Fibroblast of pulmonary artery (primary cell): Measurements from ENCODE around the gene SEL1L.

Experiments used
- DNase-seq: peaks from one replicate; pipeline ENCODE4 v3.0.0-alpha.2; 2010; ENCODE audit warnings: low read depth
- H3K4me3 ChIP-seq: replicated peaks from 2 replicates; pipeline ENCODE4 v1.5.1; 2011; ENCODE audit warnings: low read depth, mild to moderate bottlenecking, control low read depth, low read length, moderate library complexity
- TF ChIP-seq, protein P1 (sequence below): IDR thresholded peaks from 2 replicates; pipeline ENCODE4 v1.5.1; 2011; ENCODE audit warnings: mild to moderate bottlenecking, control low read depth, low read length, inconsistent platforms; ENCODE audit errors: missing control alignments

The SEL1L gene

DNA sequence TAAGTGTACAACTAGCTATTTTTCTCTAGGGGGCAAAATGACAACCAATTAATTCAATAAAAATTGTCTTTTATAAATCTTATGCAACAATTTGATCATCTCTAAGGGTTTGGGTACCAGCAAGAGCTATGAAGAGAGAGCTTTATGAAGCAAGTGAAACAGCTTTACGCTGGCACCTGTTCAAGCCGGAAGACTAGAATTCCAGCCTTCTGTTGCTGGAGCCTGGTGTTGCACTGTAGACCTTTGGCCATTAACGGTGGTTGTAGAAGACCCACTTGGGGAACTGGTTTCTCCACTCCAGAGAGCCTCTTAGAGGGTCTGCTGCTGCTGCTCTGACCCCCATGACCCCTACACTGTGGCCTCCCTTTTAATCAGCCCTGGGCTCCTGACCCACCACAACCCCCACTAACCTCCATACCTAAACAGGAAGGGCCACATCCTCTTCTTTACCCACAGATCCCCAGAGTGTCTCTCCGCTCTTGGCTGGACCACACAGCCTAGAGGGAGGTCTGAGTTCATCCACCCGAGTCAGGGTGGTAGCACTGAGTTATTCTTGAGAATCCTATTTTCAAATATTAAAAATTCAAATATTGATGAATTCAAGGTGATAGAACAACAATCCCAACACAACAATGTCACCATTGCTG lies 79.0 kb downstream of the SEL1L start:
- TF ChIP-seq, protein P1, sequence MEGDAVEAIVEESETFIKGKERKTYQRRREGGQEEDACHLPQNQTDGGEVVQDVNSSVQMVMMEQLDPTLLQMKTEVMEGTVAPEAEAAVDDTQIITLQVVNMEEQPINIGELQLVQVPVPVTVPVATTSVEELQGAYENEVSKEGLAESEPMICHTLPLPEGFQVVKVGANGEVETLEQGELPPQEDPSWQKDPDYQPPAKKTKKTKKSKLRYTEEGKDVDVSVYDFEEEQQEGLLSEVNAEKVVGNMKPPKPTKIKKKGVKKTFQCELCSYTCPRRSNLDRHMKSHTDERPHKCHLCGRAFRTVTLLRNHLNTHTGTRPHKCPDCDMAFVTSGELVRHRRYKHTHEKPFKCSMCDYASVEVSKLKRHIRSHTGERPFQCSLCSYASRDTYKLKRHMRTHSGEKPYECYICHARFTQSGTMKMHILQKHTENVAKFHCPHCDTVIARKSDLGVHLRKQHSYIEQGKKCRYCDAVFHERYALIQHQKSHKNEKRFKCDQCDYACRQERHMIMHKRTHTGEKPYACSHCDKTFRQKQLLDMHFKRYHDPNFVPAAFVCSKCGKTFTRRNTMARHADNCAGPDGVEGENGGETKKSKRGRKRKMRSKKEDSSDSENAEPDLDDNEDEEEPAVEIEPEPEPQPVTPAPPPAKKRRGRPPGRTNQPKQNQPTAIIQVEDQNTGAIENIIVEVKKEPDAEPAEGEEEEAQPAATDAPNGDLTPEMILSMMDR, result no peak
- DNase-seq, result no peak
- no peak overlapping the region for H3K4me3 ChIP-seq

DNA sequence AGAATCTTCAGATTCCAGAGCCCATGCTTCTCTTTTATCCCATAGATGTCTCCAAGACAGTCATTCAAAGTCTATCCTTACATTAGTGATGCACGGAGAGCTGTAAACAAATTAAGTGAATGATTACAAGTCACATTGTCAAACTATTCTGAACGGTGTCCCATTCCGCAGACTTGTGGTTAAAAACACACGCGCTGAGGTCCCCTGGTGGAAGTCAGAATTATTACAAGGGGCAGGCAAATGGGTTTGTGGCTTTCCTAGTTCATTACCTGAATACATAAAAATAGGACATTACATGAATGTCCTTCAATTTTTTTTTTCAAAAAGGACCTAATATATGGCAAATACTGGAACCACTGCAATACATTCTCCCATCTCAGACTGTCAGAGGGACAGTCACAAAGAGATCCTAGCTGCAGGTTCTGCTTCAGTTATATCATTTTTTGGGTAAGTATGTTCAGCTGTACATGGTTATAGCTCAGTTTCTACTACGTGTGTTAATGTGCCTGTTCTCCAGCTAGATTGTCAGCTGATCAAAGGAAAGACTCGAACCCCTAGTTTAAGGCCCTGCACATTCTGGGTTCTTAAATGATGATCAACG lies 80.4 kb downstream of the SEL1L start:
- TF ChIP-seq, protein P1, result peak; percentile 87
- DNase-seq, result peak; percentile 66
- no peak overlapping the region for H3K4me3 ChIP-seq

DNA sequence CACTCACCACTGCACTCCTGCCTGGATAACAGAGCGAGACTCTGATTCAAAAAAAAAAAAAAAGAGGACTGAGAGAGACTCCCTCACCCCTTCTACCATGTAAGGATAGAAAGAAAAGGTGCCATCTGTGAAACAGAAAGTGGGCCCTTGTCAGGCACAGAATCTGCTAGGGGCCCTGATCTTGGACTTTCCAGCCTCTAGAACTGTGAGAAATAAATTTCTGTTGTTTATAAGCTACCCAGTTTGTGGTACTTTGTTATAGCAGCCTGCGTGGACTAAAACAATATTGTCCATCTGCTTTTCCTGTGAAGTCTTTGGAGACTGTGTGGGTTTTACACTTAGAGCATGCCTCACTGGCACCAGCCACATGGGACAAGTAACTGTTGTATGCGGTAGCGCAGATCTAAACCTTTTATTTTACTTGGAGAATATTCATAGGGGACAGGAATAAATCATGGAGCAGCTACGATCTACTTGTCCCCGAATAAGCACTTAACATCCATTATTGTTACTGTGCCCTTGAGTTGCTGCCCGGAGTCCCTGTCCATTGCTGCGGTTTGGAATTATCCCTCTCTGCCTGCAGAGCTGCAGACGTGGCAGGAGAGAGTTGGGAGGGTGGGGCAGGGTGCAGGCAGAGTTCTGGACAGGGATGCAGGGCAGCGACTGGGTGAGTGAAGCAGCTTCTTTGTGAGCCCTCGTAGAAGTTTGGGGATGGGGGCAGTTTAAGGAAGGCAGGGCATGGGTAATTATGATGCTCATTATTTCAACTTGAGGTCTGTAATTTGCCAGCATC lies 81.1 kb downstream of the SEL1L start:
- TF ChIP-seq, protein P1, result no peak
- H3K4me3 ChIP-seq, result no peak overlapping the region
- DNase-seq, result no peak

DNA sequence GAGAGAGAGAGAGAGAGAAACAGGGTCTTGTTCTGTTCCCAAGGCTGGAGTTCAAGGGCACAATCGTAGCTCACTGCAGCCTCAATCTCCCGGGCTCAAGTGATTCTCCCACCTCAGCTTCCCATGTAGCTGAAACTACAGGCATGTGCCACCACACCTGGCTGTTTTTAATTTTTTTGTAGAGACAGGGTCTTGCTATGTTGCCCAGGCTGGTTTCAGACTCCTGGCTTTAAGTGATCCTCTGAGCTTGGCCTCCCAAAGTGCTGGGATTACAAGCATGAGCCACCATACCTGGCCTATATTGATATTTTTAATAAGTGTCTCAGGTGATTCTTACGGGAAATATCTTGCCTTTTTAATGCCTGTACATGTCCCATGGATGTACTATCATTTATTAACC lies 82.7 kb downstream of the SEL1L start:
- no peak overlapping the region for H3K4me3 ChIP-seq
- TF ChIP-seq, protein P1, result no peak
- DNase-seq, result no peak

DNA sequence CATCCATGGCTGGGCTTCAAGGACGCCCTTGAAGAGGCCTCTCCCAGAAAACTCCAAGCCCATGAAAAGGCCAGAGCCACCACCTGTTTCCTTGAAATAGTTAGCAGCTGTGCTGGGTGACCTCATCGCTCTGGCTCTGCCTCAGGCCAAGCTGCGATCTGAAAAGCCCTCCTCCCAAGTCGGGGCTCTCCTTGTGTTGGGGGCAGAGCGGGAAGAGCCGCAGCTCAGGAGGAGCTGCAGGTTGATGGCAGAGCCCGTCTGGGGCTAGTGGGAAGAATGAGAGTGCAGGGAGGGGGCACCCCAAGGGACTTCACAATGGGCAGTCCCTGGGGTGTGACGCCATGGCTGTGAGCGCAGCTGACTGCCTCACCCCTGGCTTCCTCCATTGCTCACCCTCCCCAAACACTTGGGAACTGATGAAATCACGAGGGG lies 83.5 kb downstream of the SEL1L start:
- no peak overlapping the region for H3K4me3 ChIP-seq
- TF ChIP-seq, protein P1, result no peak
- no peak for DNase-seq

DNA sequence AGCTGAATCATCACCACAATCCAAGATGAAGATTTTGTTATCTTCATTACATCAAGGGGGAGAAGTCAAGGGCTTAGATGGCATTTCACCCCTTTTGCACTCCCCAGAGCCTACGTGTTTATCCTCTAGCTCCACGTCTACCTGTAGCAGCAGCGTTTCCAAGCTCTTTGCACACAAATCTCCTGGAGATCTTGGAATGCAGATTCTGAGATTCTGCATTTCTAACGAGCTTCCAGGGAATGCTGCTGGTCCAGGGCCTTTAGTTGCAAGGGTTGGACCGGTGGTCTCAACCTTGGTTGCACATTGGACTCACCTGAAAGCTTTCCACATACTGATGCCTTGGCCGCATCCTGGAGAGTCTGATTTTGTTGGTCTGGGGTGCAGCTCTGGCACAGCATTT lies 84.1 kb downstream of the SEL1L start:
- H3K4me3 ChIP-seq, result no peak overlapping the region
- DNase-seq, result no peak
- TF ChIP-seq, protein P1, result no peak
